GM20000 (cell line): ENCODE measurements around the gene THAP4.
"Not testable (repeated sequence)": the region's sequence is repeated elsewhere in the genome, so short reads cannot be mapped to it uniquely, and the experiment has no call there.

ENCODE experiments used
- DNase-seq: peaks from one replicate; pipeline ENCODE4 v3.0.0; 2012; ENCODE audit warnings: low spot score
- CTCF ChIP-seq: IDR thresholded peaks from 2 replicates; pipeline ENCODE4 v1.5.1; 2012; ENCODE audit warnings: mild to moderate bottlenecking, control low read depth; ENCODE audit errors: extremely low read depth, missing control alignments

THAP4 gene

DNA sequence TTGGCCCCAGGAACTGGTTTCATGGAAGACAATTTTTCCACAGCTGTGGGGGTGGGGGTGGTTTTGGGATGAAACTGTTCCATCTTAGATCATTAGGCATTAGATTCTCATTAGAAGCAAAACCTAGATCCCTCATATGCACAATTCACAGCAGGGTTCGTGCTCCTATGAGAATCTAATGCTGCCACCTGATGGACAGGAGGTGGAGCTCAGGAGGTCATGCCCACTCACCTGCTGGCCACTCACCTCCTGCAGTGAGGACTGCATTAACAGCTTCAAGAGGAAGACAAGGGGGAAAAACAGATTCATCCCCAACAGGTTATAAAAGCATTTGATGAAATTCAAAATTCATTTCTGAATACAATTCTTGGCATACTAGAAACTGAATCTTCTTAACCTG is 38.5 kb downstream of the THAP4 start:
- no peak for DNase-seq
- peak; percentile 17 for TF ChIP-seq CTCF

GRCh38 chr2:241598061-241598460 is 38.9 kb downstream of the THAP4 start:
- no peak for TF ChIP-seq CTCF
- DNase-seq = no peak

- DNase-seq = no peak
- no peak for TF ChIP-seq CTCF
Measured at GRCh38 chr2:241597561-241597960, 39.4 kb downstream of the THAP4 start.

GRCh38 chr2:241595600-241596140 is 41.3 kb downstream of the THAP4 start:
- no peak for TF ChIP-seq CTCF
- DNase-seq = no peak

DNA sequence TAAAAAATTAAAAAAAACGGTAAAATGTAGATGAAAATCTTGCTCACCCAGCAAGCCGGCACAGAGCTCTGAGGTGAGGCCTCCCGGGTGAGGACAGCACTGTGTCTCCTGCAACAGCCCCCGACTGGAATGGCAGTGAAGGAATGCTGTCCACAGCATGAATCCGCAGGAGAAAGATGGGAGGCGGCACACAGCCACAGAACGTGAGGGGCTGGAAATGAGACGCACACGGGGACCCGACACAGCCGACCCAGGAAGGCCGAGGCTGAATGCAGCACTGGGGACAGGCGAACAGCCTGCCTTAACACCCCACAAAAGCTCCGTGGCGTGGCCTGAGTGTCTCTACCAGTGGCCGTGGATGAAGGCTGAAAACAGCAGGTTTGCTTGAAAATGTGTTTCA is 43.7 kb downstream of the THAP4 start:
- no peak for TF ChIP-seq CTCF

GRCh38 chr2:241592126-241592845 is 44.7 kb downstream of the THAP4 start:
- DNase-seq = no peak
- TF ChIP-seq CTCF = no peak

More for the DNA sequence above, 43.7 kb downstream of the THAP4 start:
- no peak for DNase-seq

DNA sequence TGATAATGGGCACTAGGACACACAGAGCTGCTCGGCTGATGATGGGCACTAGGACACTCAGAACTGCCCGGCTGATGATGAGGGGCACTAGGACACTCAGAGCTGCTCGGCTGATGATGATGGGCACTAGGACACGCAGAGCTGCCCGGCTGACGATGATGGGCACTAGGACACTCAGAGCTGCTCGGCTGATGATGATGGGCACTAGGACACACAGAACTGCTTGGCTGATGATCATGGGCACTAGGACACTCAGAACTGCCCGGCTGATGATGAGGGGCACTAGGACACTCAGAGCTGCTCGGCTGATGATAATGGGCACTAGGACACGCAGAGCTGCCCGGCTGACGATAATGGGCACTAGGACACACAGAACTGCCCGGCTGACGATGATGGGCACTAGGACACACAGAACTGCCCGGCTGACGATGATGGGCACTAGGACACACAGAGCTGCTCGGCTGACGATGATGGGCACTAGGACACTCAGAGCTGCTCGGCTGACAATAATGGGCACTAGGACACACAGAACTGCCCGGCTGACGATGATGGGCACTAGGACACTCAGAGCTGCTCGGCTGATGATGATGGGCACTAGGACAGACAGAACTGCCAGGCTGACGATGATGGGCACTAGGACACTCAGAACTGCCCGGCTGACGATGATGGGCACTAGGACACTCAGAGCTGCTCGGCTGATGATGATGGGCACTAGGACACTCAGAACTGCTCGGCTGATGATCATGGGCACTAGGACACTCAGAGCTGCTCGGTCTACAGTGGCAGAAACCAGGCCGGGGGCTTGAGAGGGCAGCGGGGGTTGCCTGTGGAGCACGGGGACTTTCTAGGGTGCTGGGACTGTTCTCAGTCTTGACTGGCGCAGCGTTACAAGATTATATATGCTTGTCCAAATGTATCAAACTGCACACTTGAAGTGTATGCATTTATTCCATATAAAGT is 46.2 kb downstream of the THAP4 start:
- not testable (repeated sequence) for DNase-seq

DNA sequence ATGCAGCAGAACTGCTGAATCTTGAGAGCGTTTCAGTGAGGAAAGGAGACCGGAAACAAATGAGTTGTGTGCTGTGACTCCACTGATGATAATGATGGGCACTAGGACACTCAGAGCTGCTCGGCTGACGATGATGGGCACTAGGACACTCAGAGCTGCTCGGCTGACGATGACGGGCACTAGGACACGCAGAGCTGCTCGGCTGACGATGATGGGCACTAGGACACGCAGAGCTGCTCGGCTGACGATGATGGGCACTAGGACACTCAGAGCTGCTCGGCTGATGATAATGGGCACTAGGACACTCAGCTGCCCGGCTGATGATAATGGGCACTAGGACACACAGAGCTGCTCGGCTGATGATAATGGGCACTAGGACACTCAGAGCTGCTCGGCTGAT is 47.1 kb downstream of the THAP4 start:
- DNase-seq = not testable (repeated sequence)
